Hepatocyte (in vitro differentiated cells): ENCODE measurements around the gene CRTC2.

ENCODE experiments used
- CTCF ChIP-seq: fragments of 200-600 bp; sonication (generic); IDR thresholded peaks from 2 replicates; pipeline ENCODE4 v1.5.1; 2016; ENCODE audit warnings: antibody characterized with exemption, mild to moderate bottlenecking; ENCODE audit not compliant: poor library complexity
- EZH2 ChIP-seq: fragments of 200-600 bp; sonication (generic); IDR thresholded peaks from 2 replicates; pipeline ENCODE4 v1.6.1; 2016; ENCODE audit warnings: antibody characterized with exemption, mild to moderate bottlenecking, borderline replicate concordance
- EZH2phosphoT487 ChIP-seq: fragments of 200-600 bp; sonication (generic); IDR thresholded peaks from one replicate; pipeline ENCODE4 v1.6.1; 2018; ENCODE audit warnings: antibody characterized with exemption, mild to moderate bottlenecking, low read depth, moderate library complexity; ENCODE audit not compliant: unreplicated experiment, severe bottlenecking

- TF ChIP-seq EZH2 = no peak
- TF ChIP-seq CTCF = peak; percentile 45
- TF ChIP-seq EZH2phosphoT487 = no peak
Measured at GRCh38 chr1:153967107-153967999, 8.9 kb upstream of the CRTC2 start, which contains the start of gene CREB3L4.
